ENCODE data around the gene PCOLCE2.

PCOLCE2 gene

GRCh38 chr3:142863930-142864920, 24.7 kb downstream of the PCOLCE2 start:
- no peak for DNase-seq (ENCODE audit: low read depth in 3 of 3)

- no peak for DNase-seq (ENCODE audit: low read depth in 3 of 3)
These were observed 25.7 kb downstream of the PCOLCE2 start for GRCh38 chr3:142863010-142863817.

- DNase-seq (ENCODE audit: low read depth in 3 of 3) = no peak
These were observed 27.0 kb downstream of the PCOLCE2 start for GRCh38 chr3:142861926-142862325.

- no peak for DNase-seq (ENCODE audit: low read depth in 3 of 3)
These were observed 30.8 kb downstream of the PCOLCE2 start for GRCh38 chr3:142858043-142858442.

GRCh38 chr3:142857056-142857455, 31.8 kb downstream of the PCOLCE2 start:
- DNase-seq (ENCODE audit: low read depth in 3 of 3) = no peak

- no peak for DNase-seq (ENCODE audit: low read depth in 3 of 3)
These were observed 35.4 kb downstream of the PCOLCE2 start for GRCh38 chr3:142853270-142854168.

- DNase-seq (ENCODE audit: low read depth in 3 of 3) = no peak
These were observed 36.9 kb downstream of the PCOLCE2 start for GRCh38 chr3:142852009-142852408.

GRCh38 chr3:142850395-142851023, 38.4 kb downstream of the PCOLCE2 start:
- no peak for DNase-seq (ENCODE audit: low read depth in 3 of 3)

- no peak for DNase-seq (ENCODE audit: low read depth in 3 of 3)
These were observed 39.7 kb downstream of the PCOLCE2 start for GRCh38 chr3:142849148-142849547.

GRCh38 chr3:142846779-142847577, 41.9 kb downstream of the PCOLCE2 start:
- DNase-seq (ENCODE audit: low read depth in 3 of 3) = no peak

- no peak for DNase-seq (ENCODE audit: low read depth in 3 of 3)
These were observed 44.4 kb downstream of the PCOLCE2 start for GRCh38 chr3:142844339-142844977.

- no peak for DNase-seq (ENCODE audit: low read depth in 3 of 3)
These were observed 49.1 kb downstream of the PCOLCE2 start for GRCh38 chr3:142839831-142840230.

GRCh38 chr3:142837526-142837925, 51.4 kb downstream of the PCOLCE2 start:
- DNase-seq (ENCODE audit: low read depth in 3 of 3) = no peak

- DNase-seq (ENCODE audit: low read depth in 3 of 3) = peak; percentile 47 to 65 (median 55)
These were observed 60.1 kb downstream of the PCOLCE2 start for GRCh38 chr3:142828703-142829305.

- no peak for DNase-seq (ENCODE audit: low read depth in 3 of 3)
These were observed 69.7 kb downstream of the PCOLCE2 start for GRCh38 chr3:142819179-142819578.

GRCh38 chr3:142818651-142819050, 70.2 kb downstream of the PCOLCE2 start:
- no peak for DNase-seq (ENCODE audit: low read depth in 3 of 3)

- no peak for DNase-seq (ENCODE audit: low read depth in 3 of 3)
These were observed 71.0 kb downstream of the PCOLCE2 start for GRCh38 chr3:142817897-142818296.

- no peak for DNase-seq (ENCODE audit: low read depth in 3 of 3)
These were observed 71.5 kb downstream of the PCOLCE2 start for GRCh38 chr3:142817356-142817755.

GRCh38 chr3:142815803-142816202, 73.1 kb downstream of the PCOLCE2 start:
- no peak for DNase-seq (ENCODE audit: low read depth in 3 of 3)
